Activated CD4-positive, alpha-beta T cell treated with anti-CD3 and anti-CD28 coated beads for 24 hours (primary cell): ENCODE measurements around the gene UCK1.
"Not testable (repeated sequence)": the region's sequence is repeated elsewhere in the genome, so short reads cannot be mapped to it uniquely, and the experiment has no call there.

Experiments used
- DNase-seq, 2 donors: peaks; one replicate each; pipeline ENCODE4 v3.0.0-alpha.2; 2020; ENCODE audit warnings: low read depth in 2 of 2

UCK1 gene

DNA sequence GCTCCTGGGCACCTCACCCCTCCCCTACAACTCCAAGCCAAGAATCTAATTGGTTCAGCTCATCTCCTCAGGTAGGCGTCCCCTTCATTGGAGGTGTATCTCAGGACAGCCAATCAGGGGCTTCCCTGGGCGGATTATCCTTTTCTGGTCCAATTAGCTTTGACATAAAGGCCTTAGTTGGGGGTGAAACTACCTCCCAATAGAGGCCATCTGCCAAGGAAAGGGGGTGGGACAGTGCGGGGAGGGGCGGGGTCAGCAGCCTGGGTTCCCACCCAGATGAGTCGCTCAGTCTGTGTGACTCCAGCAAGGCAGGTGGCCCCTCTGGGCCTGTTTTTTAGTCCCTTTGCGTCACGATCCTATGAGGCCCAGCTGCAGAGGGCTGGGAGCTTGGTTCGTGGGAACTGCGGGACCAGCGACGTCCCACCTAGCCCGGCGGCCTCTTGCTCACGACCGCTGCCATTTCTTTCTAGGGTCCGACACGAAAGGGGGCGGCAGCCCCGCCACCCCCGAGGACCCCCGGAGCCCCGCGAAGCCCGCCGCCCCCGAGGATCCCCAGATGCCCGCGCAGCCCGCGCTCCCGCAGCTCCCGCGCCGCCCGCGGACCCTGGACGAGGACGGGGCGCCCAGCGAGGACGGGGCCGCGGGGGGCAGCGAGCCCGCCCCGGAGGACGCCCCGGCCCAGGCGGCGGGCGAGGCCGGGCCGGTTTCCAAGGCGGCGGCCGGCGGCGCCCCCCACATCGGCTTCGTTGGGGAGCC is 23.2 kb upstream of the UCK1 start:
- no peak for DNase-seq

GRCh38 chr9:131552030-131552429 is 21.0 kb upstream of the UCK1 start:
- DNase-seq, result no peak

GRCh38 chr9:131550465-131550864 is 19.4 kb upstream of the UCK1 start:
- DNase-seq, result not testable (repeated sequence)

DNA sequence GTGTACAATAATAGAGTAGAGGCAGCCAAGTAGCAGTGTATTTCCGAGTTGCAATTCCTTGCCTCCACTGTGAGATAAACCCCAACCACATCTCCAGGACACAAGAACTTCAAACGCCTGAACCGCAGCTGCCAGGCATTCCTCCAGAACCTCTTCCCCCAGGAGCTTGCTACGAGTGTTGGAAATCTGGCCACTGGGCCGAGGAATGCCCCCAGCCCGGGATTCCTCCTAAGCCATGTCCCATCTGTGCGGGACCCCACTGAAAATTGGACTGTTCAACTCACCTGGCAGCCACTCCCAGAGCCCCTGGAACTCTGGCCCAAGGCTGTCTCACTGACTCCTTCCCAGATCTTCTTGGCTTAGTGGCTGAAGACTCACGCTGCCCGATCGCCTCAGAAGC is 18.1 kb upstream of the UCK1 start:
- not testable (repeated sequence) for DNase-seq

GRCh38 chr9:131546336-131547084 is 15.4 kb upstream of the UCK1 start:
- DNase-seq, result no peak

DNA sequence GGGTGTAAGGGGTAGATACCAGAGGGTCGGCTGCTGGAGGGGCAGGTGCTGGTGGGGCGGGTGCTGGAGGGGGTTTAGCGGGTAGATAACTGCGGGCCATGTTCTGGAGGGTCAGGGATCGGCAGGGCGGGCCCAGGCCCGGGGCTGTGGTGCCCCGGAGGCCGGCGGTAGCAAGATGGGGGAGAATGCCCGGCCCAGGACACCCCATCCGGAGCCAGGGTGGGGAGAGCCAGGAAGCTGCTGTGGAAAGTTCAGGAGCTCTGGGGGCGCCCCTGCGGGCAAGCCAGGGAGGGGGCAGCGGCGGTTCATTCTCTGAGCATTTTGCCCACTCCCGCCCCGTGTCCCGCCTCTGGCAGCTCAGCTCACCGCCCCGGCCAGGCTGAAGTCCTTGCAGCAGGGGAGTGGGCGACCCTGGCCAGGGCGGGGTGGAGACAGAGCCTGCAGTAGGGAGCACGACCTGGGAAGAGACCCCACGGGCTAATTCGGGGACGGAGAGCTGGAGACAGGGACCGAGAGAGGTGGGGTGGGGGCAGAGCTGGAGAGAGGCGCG is 14.8 kb upstream of the UCK1 start:
- DNase-seq, result no peak

DNA sequence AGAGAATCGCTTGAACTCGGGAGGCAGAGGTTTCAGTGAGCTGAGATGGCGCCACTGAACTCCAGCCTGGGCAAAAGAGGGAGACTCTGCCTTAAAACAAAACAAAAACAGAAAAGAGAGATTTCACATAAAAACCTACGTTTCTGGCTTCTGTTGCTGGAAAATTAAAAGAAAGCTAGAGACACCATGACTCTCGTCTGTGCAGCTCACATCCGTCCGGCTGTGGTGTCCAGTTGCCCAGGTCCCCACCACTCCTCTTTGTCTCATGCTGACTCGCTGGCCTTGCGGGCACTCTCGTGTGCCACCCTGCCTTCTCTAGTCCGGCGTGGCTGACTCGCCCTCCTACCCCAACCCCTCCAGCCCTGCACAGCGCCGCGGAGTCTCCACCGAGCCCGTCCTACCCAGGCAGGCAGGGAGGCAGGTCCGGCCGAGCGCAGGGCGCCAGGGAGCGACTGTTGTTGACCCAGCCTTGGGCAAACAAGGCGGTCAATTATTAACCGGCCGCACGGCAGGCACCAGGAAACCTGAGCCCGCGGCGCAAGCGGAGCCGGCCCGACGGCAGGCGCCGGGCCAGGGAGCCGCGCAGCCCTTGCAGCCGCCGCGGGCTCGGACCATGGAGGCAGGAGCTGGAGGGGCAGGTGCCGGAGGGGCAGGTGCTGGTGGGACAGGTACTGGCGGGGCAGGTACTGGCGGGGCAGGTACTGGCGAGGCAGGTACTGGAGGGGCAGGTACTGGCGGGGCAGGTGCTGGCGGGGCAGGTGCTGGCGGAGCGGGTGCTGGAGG is 14.1 kb upstream of the UCK1 start, which contains the start of gene PRRT1B:
TSS of gene PRRT1B (plus strand) at position 521 of the 783 bp plus-strand sequence. CDS start at position 614, 93 bp downstream.
- DNase-seq, result no peak

DNA sequence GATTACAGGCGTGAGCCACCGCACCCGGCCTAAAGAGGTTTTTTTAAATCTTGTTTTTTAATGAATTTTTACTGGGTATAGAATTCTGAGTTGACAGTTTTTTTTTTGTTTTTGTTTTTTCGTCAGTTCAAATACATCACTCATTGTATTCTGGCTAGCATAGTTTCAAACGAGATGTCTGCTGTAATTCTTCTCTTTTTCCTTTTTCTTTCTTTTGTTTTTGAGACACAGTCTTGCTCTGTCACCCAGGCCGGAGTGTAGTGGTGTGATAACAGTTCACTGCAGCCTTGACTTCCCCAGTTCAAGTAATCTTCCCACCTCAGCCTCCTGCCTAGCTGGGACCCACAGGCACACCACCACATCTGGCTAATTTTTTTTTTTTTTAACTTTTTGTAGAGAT is 12.1 kb upstream of the UCK1 start:
- DNase-seq, result no peak

DNA sequence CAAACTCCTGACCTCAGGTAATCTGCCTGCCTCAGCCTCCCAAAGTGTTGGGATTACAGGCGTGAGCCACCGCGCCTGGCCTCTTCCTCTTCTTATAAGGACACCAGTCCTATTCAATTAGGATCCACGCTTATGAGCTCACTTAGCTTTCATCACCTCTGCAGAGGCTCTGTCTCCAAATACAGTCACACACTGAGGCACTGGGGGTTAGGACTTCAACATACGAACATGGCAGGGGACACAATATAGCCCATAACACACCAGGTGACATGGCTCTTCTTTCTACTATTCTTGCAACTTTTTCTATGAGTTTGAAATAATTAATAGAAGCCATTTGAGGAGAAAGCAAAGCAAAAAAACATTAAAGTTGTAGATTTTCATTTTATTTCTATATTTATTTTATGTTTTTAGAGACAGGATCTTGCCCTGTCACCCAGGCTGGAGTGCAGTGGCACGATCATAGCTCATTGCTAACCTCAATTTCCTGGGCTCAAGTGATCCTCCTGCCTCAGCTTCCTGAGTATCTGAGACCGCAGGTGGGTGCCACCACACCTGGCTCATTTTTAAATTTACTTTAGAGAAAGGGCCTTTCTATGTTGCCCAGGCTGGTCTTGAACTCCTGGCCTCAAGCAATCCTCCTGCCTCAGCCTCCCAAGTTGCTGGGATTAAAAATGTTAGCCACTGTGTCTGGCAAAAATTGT is 8.3 kb upstream of the UCK1 start:
- no peak for DNase-seq

DNA sequence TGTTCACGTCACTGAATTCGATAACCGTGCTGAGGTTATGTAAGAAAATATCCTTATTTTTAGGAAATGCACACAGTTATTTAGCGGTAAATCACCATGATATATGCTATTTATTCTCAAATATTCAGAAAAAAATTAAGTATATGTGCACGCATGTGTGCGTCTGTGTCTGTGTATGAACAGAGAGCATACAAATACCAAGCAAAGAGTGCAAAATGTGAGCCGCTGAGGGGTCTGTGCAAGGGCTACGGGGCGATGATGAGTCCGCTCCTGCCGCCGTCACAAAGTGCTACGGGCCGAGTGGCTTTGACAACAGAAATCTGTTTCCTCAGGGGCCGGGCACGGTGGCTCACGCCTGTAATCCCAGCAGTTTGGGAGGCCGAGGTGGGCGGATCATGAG is 6.9 kb upstream of the UCK1 start:
- DNase-seq, result no peak

DNA sequence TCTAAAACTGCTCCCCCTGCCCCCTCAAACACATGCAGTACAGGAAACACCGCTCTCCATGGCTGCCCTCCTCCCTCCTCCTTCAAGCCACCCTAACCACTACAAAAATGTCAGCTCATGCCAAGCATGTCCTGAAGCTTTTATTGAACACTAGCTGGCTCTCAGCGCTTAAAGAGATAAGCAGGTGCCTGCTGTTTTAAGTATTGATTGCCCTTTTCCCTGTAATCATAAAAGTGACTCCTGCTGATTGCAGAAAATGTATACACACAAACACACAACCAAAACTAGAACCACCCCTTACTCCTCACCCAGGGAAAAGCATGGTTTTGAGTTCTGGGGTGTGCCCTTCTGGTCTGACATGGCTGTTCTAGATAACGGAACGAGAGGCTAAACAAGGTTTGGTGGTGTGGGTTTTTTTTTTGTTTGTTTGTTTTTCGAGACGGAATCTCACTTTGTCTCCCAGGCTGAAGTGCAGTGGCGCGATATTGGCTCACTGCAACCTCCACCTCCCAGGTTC is 3.7 kb upstream of the UCK1 start:
- DNase-seq, result no peak

DNA sequence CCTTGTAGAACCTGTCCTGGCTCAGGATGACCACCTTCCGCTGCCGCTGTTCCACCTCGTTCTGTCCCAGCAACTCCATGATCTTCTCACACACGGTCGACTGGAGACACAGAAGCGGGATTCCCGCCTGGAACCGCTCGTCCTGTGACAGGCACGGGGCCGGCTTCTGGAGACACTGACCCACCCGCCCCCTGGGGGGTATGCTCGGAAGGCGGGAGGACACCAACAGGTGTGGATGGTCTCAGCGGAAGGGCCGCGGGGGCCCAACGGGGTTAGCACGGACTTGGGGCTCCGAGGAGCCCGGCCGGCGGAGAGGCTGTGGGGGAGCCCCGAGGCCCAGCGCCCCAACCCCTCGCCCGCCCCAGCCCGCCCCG is 530 bp downstream of the UCK1 start:
- DNase-seq, result no peak

DNA sequence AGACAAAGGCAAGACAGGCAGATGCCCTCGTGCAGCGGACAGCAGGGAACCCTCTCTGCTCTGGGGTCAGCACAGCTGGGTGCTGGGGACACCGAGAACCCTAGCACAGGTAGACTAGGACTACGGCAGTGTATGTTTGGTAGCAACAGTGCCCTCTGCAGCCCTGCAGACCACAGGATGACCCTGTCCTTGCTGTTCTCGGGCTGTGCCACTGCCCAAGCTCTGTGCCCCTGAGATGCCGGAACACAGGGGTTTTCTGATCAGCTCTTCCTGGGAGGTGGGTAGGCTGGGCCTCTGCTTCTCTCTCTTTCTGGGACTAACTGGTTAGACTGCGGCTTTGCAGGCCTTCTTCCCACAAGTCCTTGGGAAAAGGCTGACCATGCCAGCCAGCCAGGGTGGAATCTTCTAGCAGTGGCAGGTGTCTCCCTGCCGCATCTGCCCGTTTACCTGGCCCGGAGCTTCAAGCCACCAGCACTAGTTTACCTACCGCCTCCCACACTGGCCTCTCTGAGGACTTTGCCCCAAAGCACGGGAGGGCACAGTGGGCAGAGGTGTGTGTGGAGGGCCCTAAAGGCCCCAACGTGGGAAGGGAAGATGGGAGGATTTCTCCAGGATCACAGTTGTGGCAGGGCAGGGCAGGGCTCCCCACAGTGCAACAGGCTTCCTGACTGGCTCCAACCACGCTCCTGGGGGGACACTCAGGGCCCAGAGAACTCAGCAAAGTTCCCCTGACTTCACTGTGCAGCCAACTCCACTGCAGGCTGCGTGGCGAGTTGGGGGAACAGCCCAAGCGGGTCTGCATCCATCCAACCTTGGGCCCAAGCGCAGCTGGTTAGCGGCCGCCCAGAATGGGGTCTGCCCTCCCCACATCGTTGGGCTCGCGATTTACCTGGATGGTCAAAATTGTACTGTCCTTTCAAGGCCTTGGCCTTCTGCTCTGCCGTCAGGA is 1.2 kb downstream of the UCK1 start:
- no peak for DNase-seq

DNA sequence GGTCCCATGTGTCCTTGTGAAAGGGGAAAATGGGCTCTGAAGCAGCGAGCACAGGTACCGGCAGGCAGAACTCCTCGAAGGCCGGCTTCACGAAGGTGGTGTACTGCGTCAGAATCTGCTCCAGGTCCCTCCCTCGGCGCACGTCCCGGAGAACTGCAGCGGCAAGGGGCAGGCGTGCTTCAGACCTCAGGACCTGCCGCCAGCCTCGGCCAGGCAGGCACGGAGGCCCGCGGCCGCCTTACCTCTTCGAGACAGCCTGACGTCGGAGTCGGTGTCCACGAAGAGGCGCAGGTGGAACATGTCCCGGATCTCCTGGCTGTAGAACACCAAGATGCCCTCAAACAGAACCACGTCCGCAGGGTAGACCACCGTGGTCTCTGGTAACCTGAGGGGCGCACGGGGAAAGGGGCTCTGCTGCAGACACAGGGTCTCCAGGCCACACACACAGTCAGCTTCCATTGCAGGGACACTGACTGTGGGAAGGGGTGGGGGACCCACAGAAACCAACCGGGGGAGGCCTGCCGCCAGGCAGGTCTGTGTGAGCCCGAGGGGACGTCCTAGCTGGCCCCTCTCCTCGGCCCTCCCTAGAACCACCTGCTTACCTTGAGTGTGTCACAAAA is 2.1 kb downstream of the UCK1 start:
- no peak for DNase-seq

- DNase-seq, result no peak
Observed at GRCh38 chr9:131528186-131528585, 2.9 kb downstream of the UCK1 start.

DNA sequence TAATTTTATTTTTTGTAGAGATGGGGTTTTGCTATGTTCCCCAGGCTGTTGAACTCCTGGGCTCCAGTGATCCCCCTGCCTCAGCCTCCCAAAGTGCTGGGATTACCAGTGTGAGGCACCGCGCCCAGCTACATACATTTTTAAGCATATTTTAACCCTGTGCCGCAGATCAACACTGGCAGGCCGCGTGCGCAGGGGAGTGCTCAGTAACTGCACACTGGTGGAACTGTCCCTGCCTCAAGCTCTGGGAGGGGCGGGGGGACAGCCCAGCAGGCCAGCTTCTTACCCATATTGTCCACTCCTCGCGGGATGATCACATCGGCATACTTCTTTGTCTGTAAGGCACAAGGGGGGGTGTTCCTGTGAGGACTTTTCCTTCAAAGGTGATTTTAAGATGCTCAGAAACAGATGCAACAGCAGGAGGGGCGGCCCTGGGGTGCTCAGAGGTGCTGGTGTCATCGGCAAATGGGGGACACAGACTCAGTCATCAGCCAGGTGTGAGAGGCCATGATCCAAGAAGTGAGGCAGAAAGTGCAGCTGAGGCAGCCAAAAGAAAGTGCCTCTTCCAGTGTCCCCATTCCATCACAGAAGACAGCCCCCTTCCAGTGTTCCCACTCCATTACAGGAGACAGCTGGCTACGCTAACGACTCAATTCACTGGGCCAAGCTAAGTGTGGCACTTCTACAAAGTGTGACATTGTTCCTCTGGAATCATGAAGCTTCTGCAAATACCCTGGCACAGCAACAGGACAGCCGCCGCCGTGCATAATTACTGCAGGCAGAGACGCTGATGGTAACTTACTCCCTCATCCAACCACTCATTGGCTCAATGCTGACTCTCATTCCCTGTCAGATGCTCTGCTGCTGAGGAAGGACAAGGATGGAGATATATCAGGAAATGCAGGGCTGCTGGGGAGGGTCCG is 5.2 kb downstream of the UCK1 start:
- no peak for DNase-seq

DNA sequence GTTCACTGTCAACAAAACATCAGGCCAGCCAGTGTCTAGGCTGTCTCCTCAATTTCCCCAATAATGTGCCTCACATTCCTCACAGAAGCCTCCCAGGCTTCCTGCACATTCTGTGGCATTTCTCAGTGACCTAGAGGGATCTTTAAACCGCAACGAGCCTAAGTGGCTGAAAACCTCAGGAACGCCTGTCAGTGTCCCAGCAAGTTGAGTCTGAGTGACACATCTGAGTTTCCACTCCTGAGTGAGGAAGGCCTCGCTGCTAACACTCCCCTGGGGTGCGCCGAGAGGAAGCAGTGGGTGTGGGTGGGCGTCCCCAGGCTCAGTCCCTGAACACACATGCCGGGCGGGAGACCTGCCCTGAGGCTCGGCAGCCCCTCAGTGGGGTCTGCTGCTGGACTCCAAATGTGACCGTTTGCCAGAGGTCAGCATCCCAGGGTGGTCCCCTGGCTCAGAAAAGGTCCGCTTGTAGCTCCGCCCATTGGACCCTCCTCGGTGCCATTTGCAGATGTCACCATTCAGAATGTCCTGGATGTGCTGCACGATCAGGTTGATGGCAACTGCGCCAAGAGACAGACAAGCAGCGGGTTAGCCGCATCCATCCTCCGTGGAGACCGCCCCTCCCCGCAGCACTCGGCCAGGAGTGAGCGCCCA is 6.3 kb downstream of the UCK1 start:
- no peak for DNase-seq
